ENCODE measurements around the gene ETV5. TPM values are rescaled to one million over a fixed set of nuclear protein-coding genes. Genes with fewer than 3 reads are reported as not detected.

Gene ETV5
- total RNA-seq, 1 donor from 2014 or later, result 22.9 TPM

- Mint-ChIP-seq H3K4me1 (ENCODE audit: low read depth) (peaks cover 8% of the 10 kb centered on the region), H3K4me3 (ENCODE audit: unreplicated experiment) (no peak overlapping the region)
These were observed 20.3 kb upstream of the ETV5 start for GRCh38 chr3:186129206-186129605.

GRCh38 chr3:186128158-186128557, 19.3 kb upstream of the ETV5 start:
- TF ChIP-seq, protein P1, sequence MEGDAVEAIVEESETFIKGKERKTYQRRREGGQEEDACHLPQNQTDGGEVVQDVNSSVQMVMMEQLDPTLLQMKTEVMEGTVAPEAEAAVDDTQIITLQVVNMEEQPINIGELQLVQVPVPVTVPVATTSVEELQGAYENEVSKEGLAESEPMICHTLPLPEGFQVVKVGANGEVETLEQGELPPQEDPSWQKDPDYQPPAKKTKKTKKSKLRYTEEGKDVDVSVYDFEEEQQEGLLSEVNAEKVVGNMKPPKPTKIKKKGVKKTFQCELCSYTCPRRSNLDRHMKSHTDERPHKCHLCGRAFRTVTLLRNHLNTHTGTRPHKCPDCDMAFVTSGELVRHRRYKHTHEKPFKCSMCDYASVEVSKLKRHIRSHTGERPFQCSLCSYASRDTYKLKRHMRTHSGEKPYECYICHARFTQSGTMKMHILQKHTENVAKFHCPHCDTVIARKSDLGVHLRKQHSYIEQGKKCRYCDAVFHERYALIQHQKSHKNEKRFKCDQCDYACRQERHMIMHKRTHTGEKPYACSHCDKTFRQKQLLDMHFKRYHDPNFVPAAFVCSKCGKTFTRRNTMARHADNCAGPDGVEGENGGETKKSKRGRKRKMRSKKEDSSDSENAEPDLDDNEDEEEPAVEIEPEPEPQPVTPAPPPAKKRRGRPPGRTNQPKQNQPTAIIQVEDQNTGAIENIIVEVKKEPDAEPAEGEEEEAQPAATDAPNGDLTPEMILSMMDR (IDR thresholded peaks at IDR 0.05), result no peak
- H3K4me3 Mint-ChIP-seq (ENCODE audit: unreplicated experiment), result no peak overlapping the region
- H3K4me1 Mint-ChIP-seq (ENCODE audit: low read depth), result peaks cover 18% of the 10 kb centered on the region
- peaks cover 8% of the 10 kb centered on the region for H3K27me3 Mint-ChIP-seq (ENCODE audit: low read depth)
- no peak for DNase-seq (ENCODE audit: low spot score)
- no peaks in the 10 kb centered on the region for H3K36me3 Mint-ChIP-seq (ENCODE audit: low read depth)
- H3K27ac Mint-ChIP-seq (ENCODE audit: unreplicated experiment), result no peak overlapping the region
- no peaks in the 10 kb centered on the region for H3K9me3 Mint-ChIP-seq (ENCODE audit: low read depth)

More at GRCh38 chr3:186129206-186129605, 20.3 kb upstream of the ETV5 start:
- no peak for DNase-seq (ENCODE audit: low spot score)
- Mint-ChIP-seq H3K27ac (ENCODE audit: unreplicated experiment) (no peak overlapping the region), H3K9me3 (ENCODE audit: low read depth) (no peaks in the 10 kb centered on the region), H3K27me3 (ENCODE audit: low read depth) (peaks cover 8% of the 10 kb centered on the region), H3K36me3 (ENCODE audit: low read depth) (no peaks in the 10 kb centered on the region)
- TF ChIP-seq, protein P1 (IDR thresholded peaks at IDR 0.05), result no peak

GRCh38 chr3:186127463-186127862, 18.6 kb upstream of the ETV5 start:
- Mint-ChIP-seq H3K4me3 (ENCODE audit: unreplicated experiment) (no peak overlapping the region), H3K4me1 (ENCODE audit: low read depth) (peaks cover 25% of the 10 kb centered on the region), H3K27ac (ENCODE audit: unreplicated experiment) (no peak overlapping the region), H3K27me3 (ENCODE audit: low read depth) (peaks cover 8% of the 10 kb centered on the region), H3K36me3 (ENCODE audit: low read depth) (no peaks in the 10 kb centered on the region), H3K9me3 (ENCODE audit: low read depth) (no peaks in the 10 kb centered on the region)
- TF ChIP-seq, protein P1 (IDR thresholded peaks at IDR 0.05), result no peak
- DNase-seq (ENCODE audit: low spot score), result no peak

- Mint-ChIP-seq H3K27me3 (ENCODE audit: low read depth) (peaks cover 4% of the 10 kb centered on the region), H3K4me3 (ENCODE audit: unreplicated experiment) (no peak overlapping the region), H3K9me3 (ENCODE audit: low read depth) (no peaks in the 10 kb centered on the region), H3K36me3 (ENCODE audit: low read depth) (no peaks in the 10 kb centered on the region), H3K27ac (ENCODE audit: unreplicated experiment) (no peak overlapping the region), H3K4me1 (ENCODE audit: low read depth) (peaks cover 37% of the 10 kb centered on the region)
- no peak for DNase-seq (ENCODE audit: low spot score)
- TF ChIP-seq, protein P1 (IDR thresholded peaks at IDR 0.05), result no peak
These were observed 16.2 kb upstream of the ETV5 start for GRCh38 chr3:186125118-186125517.

- Mint-ChIP-seq H3K4me3 (ENCODE audit: unreplicated experiment) (no peak overlapping the region), H3K36me3 (ENCODE audit: low read depth) (no peaks in the 10 kb centered on the region), H3K4me1 (ENCODE audit: low read depth) (peaks cover 37% of the 10 kb centered on the region), H3K27ac (ENCODE audit: unreplicated experiment) (peak overlapping the region; percentile 70), H3K9me3 (ENCODE audit: low read depth) (no peaks in the 10 kb centered on the region), H3K27me3 (ENCODE audit: low read depth) (peaks cover 5% of the 10 kb centered on the region)
- no peak for DNase-seq (ENCODE audit: low spot score)
- TF ChIP-seq, protein P1 (IDR thresholded peaks at IDR 0.05), result no peak
These were observed 15.7 kb upstream of the ETV5 start for GRCh38 chr3:186124592-186124991.

Measured in chondrocyte (in vitro differentiated cells).